ENCODE data around the gene RAB29.

GRCh38 chr1:205800981-205801703 is 25.9 kb upstream of the RAB29 start:
- TF ChIP-seq CTCF (IDR thresholded peaks at IDR 0.05): no peak
- TF ChIP-seq POLR2A (IDR thresholded peaks at IDR 0.05): no peak

Data from Peyer's patch (tissue), 4 donors.